Measurements from ENCODE around the gene CARD9. TPM values are rescaled to one million over a fixed set of nuclear protein-coding genes. Genes with fewer than 3 reads are reported as not detected.

The CARD9 gene
- total RNA-seq, 6 experiments from 2014 or later, result 0.48 to 1.6 (median 1.1) TPM

GRCh38 chr9:136370687-136371532 is 2.6 kb downstream of the CARD9 start:
- no peak for ATAC-seq
- H3K27me3 ChIP-seq, result no peaks in the 10 kb centered on the region
- peaks cover 0 to 14% (median 1%) of the 10 kb centered on the region in 4 donors for H3K4me1 ChIP-seq
- 95% methylated on average over 15 of the region's 54 CpGs for WGBS (ENCODE audit: insufficient coverage, low coverage, low lambda C conversion rate, missing lambda C conversion rate)
- H3K36me3 ChIP-seq, result no peaks in the 10 kb centered on the region
- DNase-seq, result no peak
- no peak overlapping the region for H3K27ac ChIP-seq
- H3K9me3 ChIP-seq, result no peaks in the 10 kb centered on the region
- no peak overlapping the region for H3K4me3 ChIP-seq
- intact Hi-C loops (cut with DNase I), result no loop called here
- TF ChIP-seq, protein P1, sequence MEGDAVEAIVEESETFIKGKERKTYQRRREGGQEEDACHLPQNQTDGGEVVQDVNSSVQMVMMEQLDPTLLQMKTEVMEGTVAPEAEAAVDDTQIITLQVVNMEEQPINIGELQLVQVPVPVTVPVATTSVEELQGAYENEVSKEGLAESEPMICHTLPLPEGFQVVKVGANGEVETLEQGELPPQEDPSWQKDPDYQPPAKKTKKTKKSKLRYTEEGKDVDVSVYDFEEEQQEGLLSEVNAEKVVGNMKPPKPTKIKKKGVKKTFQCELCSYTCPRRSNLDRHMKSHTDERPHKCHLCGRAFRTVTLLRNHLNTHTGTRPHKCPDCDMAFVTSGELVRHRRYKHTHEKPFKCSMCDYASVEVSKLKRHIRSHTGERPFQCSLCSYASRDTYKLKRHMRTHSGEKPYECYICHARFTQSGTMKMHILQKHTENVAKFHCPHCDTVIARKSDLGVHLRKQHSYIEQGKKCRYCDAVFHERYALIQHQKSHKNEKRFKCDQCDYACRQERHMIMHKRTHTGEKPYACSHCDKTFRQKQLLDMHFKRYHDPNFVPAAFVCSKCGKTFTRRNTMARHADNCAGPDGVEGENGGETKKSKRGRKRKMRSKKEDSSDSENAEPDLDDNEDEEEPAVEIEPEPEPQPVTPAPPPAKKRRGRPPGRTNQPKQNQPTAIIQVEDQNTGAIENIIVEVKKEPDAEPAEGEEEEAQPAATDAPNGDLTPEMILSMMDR (IDR thresholded peaks at IDR 0.05), result no peak
- no peak for TF ChIP-seq POLR2A (IDR thresholded peaks at IDR 0.05)

DNA sequence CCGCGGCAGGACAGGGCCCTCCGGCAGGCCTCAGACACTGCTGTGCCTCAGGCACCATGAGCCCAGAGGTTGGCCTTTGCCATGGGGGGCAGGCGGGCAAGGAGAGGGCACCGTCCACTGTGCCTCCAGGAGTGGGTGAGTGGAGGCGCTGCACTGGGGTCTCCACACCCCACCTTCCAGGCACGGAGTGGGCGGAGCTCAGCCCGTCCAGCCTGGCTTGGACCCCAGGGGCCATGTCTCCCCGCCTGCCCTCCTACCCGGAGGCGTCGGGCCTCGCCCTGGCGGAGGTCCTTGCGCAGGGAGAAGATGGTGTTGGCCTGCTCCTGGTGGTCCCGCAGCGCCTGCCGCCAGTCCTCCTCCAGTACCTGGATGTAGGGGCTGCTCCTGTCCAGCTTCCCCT is 3.4 kb downstream of the CARD9 start:
- TF ChIP-seq POLR2A (IDR thresholded peaks at IDR 0.05), result no peak
- Histone ChIP-seq H3K9me3 (no peaks in the 10 kb centered on the region), H3K36me3 (no peaks in the 10 kb centered on the region), H3K27ac (no peak overlapping the region), H3K4me3 (no peak overlapping the region), H3K4me1 (peaks cover 0 to 14% (median 1%) of the 10 kb centered on the region in 4 donors), H3K27me3 (no peaks in the 10 kb centered on the region)
- intact Hi-C loops (cut with DNase I), result no loop called here
- DNase-seq, result no peak
- ATAC-seq, result no peak
- whole genome bisulfite sequencing (ENCODE audit: insufficient coverage, low coverage, low lambda C conversion rate, missing lambda C conversion rate), result no CpG with 5 or more reads among the region's 19 CpGs

GRCh38 chr9:136368190-136368589 is 5.3 kb downstream of the CARD9 start:
- no peak for TF ChIP-seq POLR2A (IDR thresholded peaks at IDR 0.05)
- TF ChIP-seq, protein P1 (IDR thresholded peaks at IDR 0.05), result no peak
- H3K27me3 ChIP-seq, result no peaks in the 10 kb centered on the region
- H3K4me3 ChIP-seq, result no peak overlapping the region
- no peaks in the 10 kb centered on the region for H3K9me3 ChIP-seq
- WGBS (ENCODE audit: insufficient coverage, low coverage, low lambda C conversion rate, missing lambda C conversion rate), result 80% methylated on average over 1 of the region's 18 CpGs
- ATAC-seq (no peak), DNase-seq (no peak)
- intact Hi-C loops (cut with DNase I), result no loop called here
- H3K36me3 ChIP-seq, result no peaks in the 10 kb centered on the region
- H3K4me1 ChIP-seq, result peaks cover 2 to 19% (median 5%) of the 10 kb centered on the region in 4 donors
- no peak overlapping the region for H3K27ac ChIP-seq

- no peak for ATAC-seq
- no peaks in the 10 kb centered on the region for H3K27me3 ChIP-seq
- no peak for DNase-seq
- H3K9me3 ChIP-seq, result no peaks in the 10 kb centered on the region
- WGBS (ENCODE audit: insufficient coverage, low coverage, low lambda C conversion rate, missing lambda C conversion rate), result 94% methylated on average over 13 of the region's 45 CpGs
- TF ChIP-seq, protein P1 (IDR thresholded peaks at IDR 0.05), result no peak
- no peak for TF ChIP-seq POLR2A (IDR thresholded peaks at IDR 0.05)
- peaks cover 2 to 12% (median 5%) of the 10 kb centered on the region in 4 donors for H3K4me1 ChIP-seq
- H3K4me3 ChIP-seq, result no peak overlapping the region
- no peak overlapping the region for H3K27ac ChIP-seq
- intact Hi-C loops (cut with DNase I), result no loop called here
- H3K36me3 ChIP-seq, result no peaks in the 10 kb centered on the region
Measured at GRCh38 chr9:136367296-136368145, 5.9 kb downstream of the CARD9 start.

GRCh38 chr9:136366826-136367225 is 6.6 kb downstream of the CARD9 start:
- H3K4me1 ChIP-seq, result peaks cover 0 to 8% (median 5%) of the 10 kb centered on the region in 4 donors
- no peak overlapping the region for H3K27ac ChIP-seq
- H3K36me3 ChIP-seq, result no peaks in the 10 kb centered on the region
- DNase-seq (no peak), ATAC-seq (no peak)
- no peak overlapping the region for H3K4me3 ChIP-seq
- no peaks in the 10 kb centered on the region for H3K9me3 ChIP-seq
- TF ChIP-seq, protein P1 (IDR thresholded peaks at IDR 0.05), result no peak
- TF ChIP-seq POLR2A (IDR thresholded peaks at IDR 0.05), result no peak
- intact Hi-C loops (cut with DNase I), result no loop called here
- no peaks in the 10 kb centered on the region for H3K27me3 ChIP-seq
- no CpG with 5 or more reads among the region's 9 CpGs for WGBS (ENCODE audit: insufficient coverage, low coverage, low lambda C conversion rate, missing lambda C conversion rate)
